ENCODE measurements around the gene PRKCD.

DNA sequence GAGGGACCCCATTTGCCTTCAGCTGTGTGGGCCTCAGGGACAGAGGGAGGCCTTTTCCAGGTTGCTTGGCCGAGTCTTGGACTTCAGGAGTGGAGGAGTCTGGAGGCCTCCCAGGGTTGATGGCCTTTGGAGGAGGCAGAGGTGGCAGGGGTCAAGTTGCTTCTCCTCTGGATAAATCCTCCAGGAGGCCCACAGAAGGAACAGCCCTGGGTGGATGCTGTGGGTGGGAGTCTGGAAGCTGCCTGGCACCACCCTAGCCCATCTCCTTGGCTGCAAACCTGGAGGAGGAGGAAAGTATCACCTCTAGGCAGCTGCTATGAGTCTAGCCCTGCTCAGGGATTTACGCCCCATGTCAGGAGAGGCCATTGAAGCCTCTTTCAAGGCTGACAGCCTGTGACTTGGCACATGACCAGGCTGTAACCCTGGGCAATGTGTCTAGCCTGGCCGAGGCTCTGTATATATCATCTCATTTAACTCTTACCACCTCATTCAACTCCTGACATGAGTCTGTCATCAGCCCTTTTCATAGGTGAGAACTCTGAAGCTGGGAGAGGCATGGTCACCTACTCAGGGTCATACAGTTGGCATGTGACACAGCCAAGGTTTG lies 2.9 kb upstream of the PRKCD start:
- no peak for TF ChIP-seq POLR2A (IDR thresholded peaks at IDR 0.05)
- TF ChIP-seq, protein P1, sequence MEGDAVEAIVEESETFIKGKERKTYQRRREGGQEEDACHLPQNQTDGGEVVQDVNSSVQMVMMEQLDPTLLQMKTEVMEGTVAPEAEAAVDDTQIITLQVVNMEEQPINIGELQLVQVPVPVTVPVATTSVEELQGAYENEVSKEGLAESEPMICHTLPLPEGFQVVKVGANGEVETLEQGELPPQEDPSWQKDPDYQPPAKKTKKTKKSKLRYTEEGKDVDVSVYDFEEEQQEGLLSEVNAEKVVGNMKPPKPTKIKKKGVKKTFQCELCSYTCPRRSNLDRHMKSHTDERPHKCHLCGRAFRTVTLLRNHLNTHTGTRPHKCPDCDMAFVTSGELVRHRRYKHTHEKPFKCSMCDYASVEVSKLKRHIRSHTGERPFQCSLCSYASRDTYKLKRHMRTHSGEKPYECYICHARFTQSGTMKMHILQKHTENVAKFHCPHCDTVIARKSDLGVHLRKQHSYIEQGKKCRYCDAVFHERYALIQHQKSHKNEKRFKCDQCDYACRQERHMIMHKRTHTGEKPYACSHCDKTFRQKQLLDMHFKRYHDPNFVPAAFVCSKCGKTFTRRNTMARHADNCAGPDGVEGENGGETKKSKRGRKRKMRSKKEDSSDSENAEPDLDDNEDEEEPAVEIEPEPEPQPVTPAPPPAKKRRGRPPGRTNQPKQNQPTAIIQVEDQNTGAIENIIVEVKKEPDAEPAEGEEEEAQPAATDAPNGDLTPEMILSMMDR (IDR thresholded peaks at IDR 0.05): no peak
